Adrenal gland (tissue), 12 donors: ENCODE data around the gene MAP1B. TPM values are rescaled to one million over a fixed set of nuclear protein-coding genes. Genes with fewer than 3 reads are reported as not detected.

ENCODE experiments used
- DNase-seq, 7 donors: peaks; one replicate each; pipeline ENCODE4 v3.0.0-alpha.2; 2019 to 2020
- H3K27ac ChIP-seq, 5 donors: fragments of 200-600 bp; sonication (generic) in 4 of 5; 1 replicate in 3 of 5; 2 replicates in 2 of 5; pipeline versions ENCODE4 v1.5.1 to v1.8.0; 2016 to 2020; ENCODE audit warnings: mild to moderate bottlenecking in 1 of 5
- H3K27me3 ChIP-seq: fragments of 200-600 bp; 2 replicates; pipeline ENCODE4 v1.8.0; 2021
- H3K36me3 ChIP-seq, 2 donors: fragments of 200-600 bp; replicated peaks in 1 of 2; 1 replicate in 1 of 2; 2 replicates in 1 of 2; pipeline versions ENCODE4 v1.5.1 to v1.8.0; 2018 to 2022
- H3K4me1 ChIP-seq, 2 donors: fragments of 200-600 bp; replicated peaks in 1 of 2; 1 replicate in 1 of 2; 2 replicates in 1 of 2; pipeline versions ENCODE4 v1.5.1 to v1.8.0; 2018 to 2021
- H3K4me3 ChIP-seq, 4 donors: fragments of 200-600 bp; sonication (generic) in 3 of 4; one replicate each; pipeline ENCODE4 v1.5.1; 2016 to 2018
- H3K9me3 ChIP-seq, 3 donors: fragments of 200-600 bp; sonication (generic) in 1 of 3; replicated peaks in 1 of 3; 1 replicate in 2 of 3; 2 replicates in 1 of 3; pipeline versions ENCODE4 v1.5.1 to v1.8.0; 2016 to 2021
- POLR2A ChIP-seq, 2 donors: fragments of 450-650 bp; IDR thresholded peaks; one replicate each; pipeline ENCODE4 v1.6.1; 2017; ENCODE audit warnings: antibody characterized with exemption in 2 of 2, mild to moderate bottlenecking in 2 of 2, moderate library complexity in 1 of 2
- WGBS, 4 donors: extraction: QIAGEN DNeasy Blood & Tissue Kit in 2 of 4; methylation state at CpG; one replicate each; pipeline versions ENCODE4 v1.1.5 to v1.1.7; 2013 to 2017; 5-methylcytosine and 5-hydroxymethylcytosine counted together
- intact Hi-C, 2 donors: fragments of 100-400 bp; cut with DNase I; formaldehyde crosslinking; loops; one replicate each; pipeline versions ENCODE4 v1.14.1 to v1.15.0; 2022 to 2023
- polyA plus RNA-seq, 3 donors: library from polyadenylated mRNA; stranded (reverse); fragments of 200-250 nt in 2 of 3; fragments of 350-450 nt in 1 of 3; fragmentation: Illumina TruSeq in 1 of 3; extraction: RNeasy Lipid Tissue Mini Kit (QIAGEN cat#74804) in 1 of 3; gene quantifications; one replicate each; pipeline ENCODE4 v1.2.3, GENCODE V29; 2013 to 2014
- total RNA-seq, 9 donors: library from RNA; depleted of rRNA in 4 of 9; stranded (reverse); fragments of >200 nt in 4 of 9; fragments of 120-200 nt in 1 of 9; fragmentation: NEBNext Ultra II Directional in 1 of 9; extraction: Animal tissue kit (Norgen Biotek cat#: 25700) in 1 of 9; gene quantifications; one replicate each; pipeline versions ENCODE4 v1.1.0 to v1.2.4, GENCODE V29; 2013 to 2023
- TF ChIP-seq, protein P1 (sequence below), 6 experiments: fragments of 450-650 bp in 4 of 6; fragments of 200-600 bp in 2 of 6; sonication (generic) in 1 of 6; IDR thresholded peaks; 1 replicate in 5 of 6; 2 replicates in 1 of 6; pipeline versions ENCODE4 v1.5.1 to v1.8.0; 2016 to 2021; ENCODE audit warnings: antibody characterized with exemption in 6 of 6, mild to moderate bottlenecking in 2 of 6, moderate library complexity in 1 of 6
- donor health status: healthy with polysubstance abuse.
- donor health status: Bipolar disorder and iron deficiency.
- donor health status: DM: yes; HTN: yes; CAD: no.
- donor health status: DM: no; HTN: no; CAD: no.
- donor health status: DM: no; HTN: no; CAD: no.
- donor health status: DM: yes; HTN: yes; CAD: no.

Gene MAP1B
- total and polyA plus RNA-seq, 12 donors = 11.5 to 258 (median 67.5) TPM

DNA sequence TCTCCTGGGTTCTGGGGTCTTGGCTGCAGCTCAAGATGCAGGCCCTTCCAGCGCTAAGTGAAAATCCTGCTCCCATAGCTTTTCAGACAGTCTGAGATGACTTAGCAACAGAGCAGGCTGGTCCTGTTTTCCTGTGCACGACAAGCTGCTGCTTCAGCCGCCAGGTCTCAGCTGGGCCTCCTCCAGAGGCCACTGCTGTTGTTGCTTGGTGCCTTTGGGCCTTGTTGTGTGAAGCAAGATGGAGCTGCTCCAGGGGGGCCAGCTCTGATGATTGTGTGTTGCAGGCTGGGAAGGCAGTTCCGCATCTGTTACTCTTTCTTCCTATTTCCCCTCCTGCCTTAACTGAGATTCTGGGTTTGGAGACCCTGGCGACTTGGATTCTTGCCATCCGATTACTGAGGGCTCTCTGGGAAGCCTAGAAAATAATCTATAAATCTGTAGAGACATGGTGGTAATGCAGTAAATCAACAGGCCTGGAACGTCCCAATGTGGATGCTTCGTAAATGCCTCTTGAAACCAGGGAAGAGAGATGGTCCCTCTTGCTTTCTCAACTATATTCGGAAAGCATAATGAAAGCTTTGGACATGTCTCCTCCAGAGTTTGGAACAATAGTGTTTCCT lies 3.2 kb downstream of the MAP1B start:
- no peak for TF ChIP-seq POLR2A (IDR thresholded peaks at IDR 0.05)
- TF ChIP-seq, protein P1, sequence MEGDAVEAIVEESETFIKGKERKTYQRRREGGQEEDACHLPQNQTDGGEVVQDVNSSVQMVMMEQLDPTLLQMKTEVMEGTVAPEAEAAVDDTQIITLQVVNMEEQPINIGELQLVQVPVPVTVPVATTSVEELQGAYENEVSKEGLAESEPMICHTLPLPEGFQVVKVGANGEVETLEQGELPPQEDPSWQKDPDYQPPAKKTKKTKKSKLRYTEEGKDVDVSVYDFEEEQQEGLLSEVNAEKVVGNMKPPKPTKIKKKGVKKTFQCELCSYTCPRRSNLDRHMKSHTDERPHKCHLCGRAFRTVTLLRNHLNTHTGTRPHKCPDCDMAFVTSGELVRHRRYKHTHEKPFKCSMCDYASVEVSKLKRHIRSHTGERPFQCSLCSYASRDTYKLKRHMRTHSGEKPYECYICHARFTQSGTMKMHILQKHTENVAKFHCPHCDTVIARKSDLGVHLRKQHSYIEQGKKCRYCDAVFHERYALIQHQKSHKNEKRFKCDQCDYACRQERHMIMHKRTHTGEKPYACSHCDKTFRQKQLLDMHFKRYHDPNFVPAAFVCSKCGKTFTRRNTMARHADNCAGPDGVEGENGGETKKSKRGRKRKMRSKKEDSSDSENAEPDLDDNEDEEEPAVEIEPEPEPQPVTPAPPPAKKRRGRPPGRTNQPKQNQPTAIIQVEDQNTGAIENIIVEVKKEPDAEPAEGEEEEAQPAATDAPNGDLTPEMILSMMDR (IDR thresholded peaks at IDR 0.05) = no peak
- no peak for DNase-seq
- 76 to 81% (median 78%) methylated on average over 7 to 9 of the region's 9 CpGs for WGBS, 4 donors
- intact Hi-C loops = no loop called here
- H3K36me3 ChIP-seq = no peaks in the 10 kb centered on the region
- no peak overlapping the region for H3K4me3 ChIP-seq
- H3K27ac ChIP-seq = peak overlapping the region in 2 of 5 donors; percentile 7 to 20
- peaks cover 0 to 21% of the 10 kb centered on the region in 2 donors for H3K4me1 ChIP-seq
- H3K27me3 ChIP-seq = no peaks in the 10 kb centered on the region
- H3K9me3 ChIP-seq = no peaks in the 10 kb centered on the region

DNA sequence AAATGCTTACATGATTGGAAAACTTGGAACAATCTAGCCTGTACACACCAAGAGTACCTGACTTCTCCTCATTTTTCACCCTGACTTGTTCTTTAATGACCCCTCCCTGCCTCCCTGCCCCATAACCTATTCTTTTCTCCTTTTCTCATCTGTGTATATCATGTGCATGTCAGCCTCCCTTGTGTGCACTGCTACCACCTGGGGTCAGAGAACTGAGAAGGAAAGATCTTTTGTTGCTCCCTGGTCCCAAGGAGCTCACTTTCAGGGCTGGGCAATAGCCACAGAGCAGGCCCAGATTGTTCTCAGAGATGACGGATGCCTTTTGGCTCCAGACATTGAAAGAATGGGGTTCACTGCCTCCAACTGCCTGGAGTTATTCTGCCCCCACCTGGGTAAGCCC lies 5.1 kb downstream of the MAP1B start:
- Histone ChIP-seq H3K27me3 (no peaks in the 10 kb centered on the region), H3K4me3 (no peak overlapping the region), H3K9me3 (no peaks in the 10 kb centered on the region), H3K27ac (no peak overlapping the region), H3K4me1 (peaks cover 0 to 21% of the 10 kb centered on the region in 2 donors), H3K36me3 (peaks cover 0 to 5% of the 10 kb centered on the region in 2 donors)
- WGBS, 4 donors = 88 to 95% (median 93%) methylated on average over 1 of the region's 1 CpG
- intact Hi-C loops = no loop called here
- DNase-seq = no peak
- TF ChIP-seq, protein P1 (IDR thresholded peaks at IDR 0.05) = no peak
- TF ChIP-seq POLR2A (IDR thresholded peaks at IDR 0.05) = no peak

DNA sequence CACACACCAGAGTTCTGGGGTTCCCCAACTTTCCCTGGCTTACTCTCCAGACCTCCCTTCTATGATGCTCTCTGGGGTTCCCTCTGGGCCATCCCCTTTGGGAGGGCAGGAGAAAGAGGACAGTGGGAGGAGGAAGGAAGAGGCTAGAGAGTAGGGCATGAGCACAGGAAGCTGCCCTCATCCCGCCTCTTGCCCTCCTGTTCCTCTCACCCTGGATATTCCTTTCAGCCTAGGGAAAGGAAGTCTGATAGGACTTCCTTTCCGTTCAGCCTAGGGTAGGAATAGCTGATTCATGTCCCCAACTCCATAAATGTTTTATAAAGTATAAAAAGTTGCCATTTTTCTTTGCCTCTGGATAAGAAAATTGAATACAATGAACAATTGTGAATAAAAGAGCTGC lies 7.4 kb downstream of the MAP1B start:
- Histone ChIP-seq H3K27ac (no peak overlapping the region), H3K4me3 (no peak overlapping the region), H3K9me3 (no peaks in the 10 kb centered on the region), H3K36me3 (peaks cover 0 to 5% of the 10 kb centered on the region in 2 donors), H3K4me1 (peaks cover 0 to 9% of the 10 kb centered on the region in 2 donors), H3K27me3 (no peaks in the 10 kb centered on the region)
- DNase-seq = no peak
- 76 to 81% (median 79%) methylated on average over 2 of the region's 2 CpGs for WGBS, 4 donors
- intact Hi-C loops = no loop called here
- TF ChIP-seq, protein P1 (IDR thresholded peaks at IDR 0.05) = no peak
- TF ChIP-seq POLR2A (IDR thresholded peaks at IDR 0.05) = no peak

DNA sequence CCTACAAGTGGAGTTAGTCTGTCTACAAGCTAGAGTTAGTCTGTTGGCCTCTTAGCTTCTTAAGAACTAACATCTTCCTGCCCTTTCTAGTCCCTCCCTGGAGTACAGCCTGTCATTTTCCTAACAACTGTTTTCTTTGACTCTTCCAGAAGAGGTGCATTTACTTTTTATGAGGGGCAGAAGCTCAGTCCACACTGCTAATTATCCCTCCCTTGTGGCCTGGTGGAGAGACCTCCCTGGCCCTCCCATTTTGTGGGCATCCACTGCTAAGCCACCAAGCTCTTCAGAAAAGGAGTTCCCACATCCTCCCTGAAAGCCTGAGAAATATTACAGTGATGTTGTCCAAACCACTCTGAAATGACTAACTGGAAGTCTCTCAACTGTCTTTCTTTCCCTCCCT lies 8.0 kb downstream of the MAP1B start:
- H3K27me3 ChIP-seq = no peaks in the 10 kb centered on the region
- H3K27ac ChIP-seq = no peak overlapping the region
- H3K4me3 ChIP-seq = no peak overlapping the region
- no peak for DNase-seq
- H3K4me1 ChIP-seq = peaks cover 0 to 9% of the 10 kb centered on the region in 2 donors
- TF ChIP-seq, protein P1 (IDR thresholded peaks at IDR 0.05) = no peak
- no peak for TF ChIP-seq POLR2A (IDR thresholded peaks at IDR 0.05)
- H3K9me3 ChIP-seq = no peaks in the 10 kb centered on the region
- intact Hi-C loops = no loop called here
- peaks cover 0 to 5% of the 10 kb centered on the region in 2 donors for H3K36me3 ChIP-seq
